HTERT RPE-1 (cell line): ENCODE results near the gene TUBA3D.
"Not testable (repeated sequence)": the region's sequence is repeated elsewhere in the genome, so short reads cannot be mapped to it uniquely, and the experiment has no call there.

ENCODE experiments used
- in situ Hi-C: fragments of 300-500 bp; cut with MboI; formaldehyde crosslinking; loops from 4 replicates; pipeline ENCODE4 v1.14.3; 2020; ENCODE audit warnings: low sequenced_read_pairs

TUBA3D gene

GRCh38 chr2:131475831-131476230, at the start of gene TUBA3D:
TUBA3D (plus strand) TSS chr2:131476119; CDS start chr2:131476200, 81 bp downstream.
- in situ Hi-C loops, result no loop called here

- in situ Hi-C loops, result no loop called here
Observed at GRCh38 chr2:131426727-131427126, 49.2 kb upstream of the TUBA3D start.

GRCh38 chr2:131431336-131431735, 44.6 kb upstream of the TUBA3D start:
- in situ Hi-C loops, result no loop called here

DNA sequence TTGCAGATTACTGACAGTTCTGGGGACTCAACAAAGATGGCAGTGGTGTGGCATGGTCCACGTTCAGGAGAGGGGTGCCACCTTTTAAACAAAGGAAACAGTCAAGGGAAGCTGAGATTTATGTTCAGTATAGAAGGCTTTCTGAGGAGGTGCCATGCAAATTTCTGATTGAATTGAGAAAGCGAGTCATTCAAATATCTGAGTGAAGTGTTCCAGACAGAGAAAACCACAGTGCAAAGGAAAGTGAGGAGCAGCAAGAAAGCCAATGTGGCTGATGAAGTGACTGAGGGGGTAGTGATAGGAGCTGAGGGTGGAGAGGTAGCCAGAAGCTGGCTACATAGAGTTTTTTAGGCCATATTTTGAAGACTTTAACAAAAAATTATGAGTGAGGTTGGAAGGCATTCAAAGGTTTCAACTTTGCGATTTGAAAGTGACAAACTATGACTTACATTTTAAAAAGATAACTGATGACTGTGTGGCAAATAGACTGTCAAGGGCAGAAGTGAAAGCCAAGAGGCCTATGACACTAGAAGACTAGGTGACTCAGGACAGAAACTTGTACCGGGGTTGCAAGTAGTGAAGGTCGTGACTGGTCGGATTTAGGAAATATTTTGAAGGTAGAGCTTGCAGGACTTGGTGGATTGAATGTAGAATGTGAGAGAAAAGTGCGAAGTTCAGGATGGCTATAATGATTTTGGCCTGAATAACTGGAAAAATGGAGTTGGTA, 35.0 kb upstream of the TUBA3D start:
- in situ Hi-C loops, result not testable (repeated sequence)

DNA sequence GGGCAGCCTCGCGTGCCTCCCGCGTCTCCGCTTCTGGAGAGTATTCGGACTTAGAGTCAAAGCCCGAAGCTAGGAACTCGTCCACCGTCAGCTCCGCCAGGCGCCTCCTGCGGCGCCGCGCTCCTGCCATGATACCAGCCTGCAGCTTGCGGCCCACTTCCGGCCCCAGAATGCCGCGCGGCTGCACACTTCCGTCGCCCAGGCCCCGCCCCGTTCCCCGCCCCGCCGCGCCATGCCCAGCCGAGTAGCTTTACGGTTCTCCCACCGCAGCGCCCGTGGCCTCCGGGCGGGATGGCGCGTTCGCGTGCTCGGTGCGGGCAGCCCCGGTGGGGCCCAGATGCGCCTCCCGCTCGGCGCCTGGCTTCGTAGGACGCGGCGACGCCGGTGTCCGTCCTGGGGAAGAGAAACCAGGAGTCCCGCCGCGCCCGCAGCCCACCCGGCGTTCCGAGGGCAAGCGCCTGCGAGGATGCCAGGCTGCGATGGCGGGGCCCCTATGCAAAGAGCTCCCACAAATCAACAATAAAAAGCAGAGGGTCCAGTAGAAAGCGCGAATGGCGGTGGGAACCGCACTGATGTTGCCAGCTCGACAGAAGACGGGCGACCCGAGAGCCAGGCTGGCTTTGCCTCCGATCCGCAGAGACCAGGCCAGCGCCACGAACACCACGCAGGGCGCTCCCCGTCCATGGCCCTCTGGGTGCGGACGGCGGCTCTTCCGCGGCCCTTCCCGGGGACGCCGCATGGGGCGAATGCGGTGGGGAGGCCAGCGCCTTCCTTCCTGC, 31.0 kb upstream of the TUBA3D start:
- in situ Hi-C loops, result not testable (repeated sequence)

GRCh38 chr2:131445515-131445797, 30.5 kb upstream of the TUBA3D start:
- in situ Hi-C loops, result not testable (repeated sequence)

DNA sequence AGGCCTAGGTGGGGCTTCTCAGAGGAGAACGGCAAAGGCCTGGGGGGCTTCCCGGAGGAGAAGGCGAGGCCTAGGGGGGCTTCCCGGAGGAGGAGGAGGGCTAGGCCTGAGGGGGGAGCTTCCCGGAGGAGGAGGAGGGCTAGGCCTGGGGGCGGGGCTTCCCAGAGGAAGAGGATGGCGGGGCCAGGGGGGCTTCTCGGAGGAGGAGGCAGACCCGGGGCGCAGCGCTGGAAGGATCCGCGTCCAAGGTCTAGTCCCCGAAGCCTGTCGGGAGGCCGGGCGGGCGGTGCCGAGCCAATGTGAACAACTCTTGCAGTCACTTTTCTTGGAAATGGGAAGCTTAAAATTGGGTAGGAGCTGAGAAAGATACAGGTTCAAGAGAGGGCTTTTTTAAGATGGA, 30.0 kb upstream of the TUBA3D start:
- in situ Hi-C loops, result no loop called here

- in situ Hi-C loops, result not testable (repeated sequence)
Observed at GRCh38 chr2:131447981-131448380, 27.9 kb upstream of the TUBA3D start.

DNA sequence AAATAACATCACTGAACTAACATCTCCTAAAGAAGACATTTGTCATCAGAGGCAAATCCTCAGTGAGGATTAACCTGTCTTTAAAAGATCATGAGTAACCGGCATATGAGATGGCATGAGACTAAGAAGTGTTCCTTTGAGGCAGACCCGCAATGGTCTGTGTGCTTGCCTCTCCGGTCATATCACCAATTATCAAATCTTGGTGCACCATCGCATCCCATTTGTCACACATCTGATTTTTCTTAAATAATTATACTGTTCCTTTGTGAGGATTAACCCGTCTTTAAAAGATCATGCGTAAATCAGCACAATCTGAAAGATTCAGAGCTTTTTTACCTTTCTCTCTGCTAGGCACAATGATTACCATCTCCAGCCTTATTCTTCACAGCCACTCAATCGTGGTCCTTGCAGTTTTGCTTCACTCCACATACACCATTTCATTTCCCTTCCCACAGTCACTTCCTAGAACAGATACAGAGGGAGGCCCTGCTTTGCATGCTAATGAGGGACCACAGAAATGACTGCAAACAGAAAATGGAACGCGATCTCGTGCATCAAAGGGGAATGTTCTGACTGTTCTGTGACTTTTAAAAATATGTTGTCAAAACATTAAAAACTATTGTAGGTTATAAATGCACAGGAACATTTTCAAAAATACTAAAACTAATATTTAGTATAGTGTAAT, 24.5 kb upstream of the TUBA3D start:
- in situ Hi-C loops, result not testable (repeated sequence)

DNA sequence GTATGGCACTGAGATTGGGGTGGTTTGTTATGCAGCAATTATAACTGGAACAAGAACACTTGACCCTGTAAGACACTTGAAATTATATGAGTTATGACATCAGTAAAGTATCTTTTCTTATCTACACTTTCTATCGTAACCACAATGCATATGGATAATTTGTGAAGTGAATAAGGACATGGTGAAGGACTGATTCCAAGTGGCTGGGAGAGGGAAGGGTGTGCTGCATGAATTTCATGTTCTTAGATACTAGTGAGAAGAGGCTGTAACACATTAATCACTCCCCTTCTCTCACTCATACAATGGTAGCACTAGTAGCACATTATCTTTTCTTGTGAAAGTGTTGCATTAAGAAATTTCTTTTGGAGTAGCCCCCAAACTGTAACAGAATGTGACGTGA, 21.0 kb upstream of the TUBA3D start:
- in situ Hi-C loops, result not testable (repeated sequence)

DNA sequence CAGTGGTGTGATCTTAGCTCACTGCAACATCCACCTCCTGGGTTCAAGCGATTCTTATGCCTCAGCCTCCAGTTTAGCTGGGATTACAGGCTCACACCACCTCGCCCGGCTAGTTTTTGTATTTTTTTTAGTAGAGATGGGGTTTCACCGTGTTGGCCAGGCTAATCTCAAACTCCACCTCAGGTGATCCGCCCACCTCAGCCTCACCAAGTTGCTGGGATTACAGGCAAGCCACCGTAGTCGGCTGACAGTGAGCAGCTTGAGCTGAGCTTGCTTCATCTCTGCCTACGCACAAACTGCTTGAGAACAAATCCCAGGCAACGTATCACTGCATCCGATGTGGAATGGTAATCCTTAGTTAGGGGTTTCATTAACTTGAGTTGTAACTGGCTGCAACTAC, 8.2 kb upstream of the TUBA3D start:
- in situ Hi-C loops, result not testable (repeated sequence)

GRCh38 chr2:131470944-131471343, 5.0 kb upstream of the TUBA3D start:
- in situ Hi-C loops, result not testable (repeated sequence)

- in situ Hi-C loops, result not testable (repeated sequence)
Observed at GRCh38 chr2:131471624-131472023, 4.3 kb upstream of the TUBA3D start.

DNA sequence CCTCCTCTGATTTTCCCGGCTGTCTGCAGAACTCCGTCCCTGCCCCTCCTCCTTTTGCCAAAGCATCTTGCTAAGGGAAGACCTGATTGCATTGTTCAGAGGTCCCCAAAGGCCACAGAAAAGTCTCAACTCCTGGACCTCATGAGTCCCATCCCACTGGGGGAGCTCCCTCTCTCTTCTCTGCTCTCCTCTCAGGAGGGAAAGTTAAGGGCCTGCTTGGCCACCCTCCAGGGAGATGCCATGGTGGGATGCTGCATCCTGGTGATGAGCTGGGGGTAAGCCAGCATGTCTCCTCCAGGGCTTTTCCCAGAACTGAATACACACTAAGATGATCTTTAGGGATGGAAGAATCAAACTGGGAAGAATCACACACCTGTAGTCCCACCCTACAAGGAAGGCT, 2.7 kb upstream of the TUBA3D start:
- in situ Hi-C loops, result not testable (repeated sequence)

DNA sequence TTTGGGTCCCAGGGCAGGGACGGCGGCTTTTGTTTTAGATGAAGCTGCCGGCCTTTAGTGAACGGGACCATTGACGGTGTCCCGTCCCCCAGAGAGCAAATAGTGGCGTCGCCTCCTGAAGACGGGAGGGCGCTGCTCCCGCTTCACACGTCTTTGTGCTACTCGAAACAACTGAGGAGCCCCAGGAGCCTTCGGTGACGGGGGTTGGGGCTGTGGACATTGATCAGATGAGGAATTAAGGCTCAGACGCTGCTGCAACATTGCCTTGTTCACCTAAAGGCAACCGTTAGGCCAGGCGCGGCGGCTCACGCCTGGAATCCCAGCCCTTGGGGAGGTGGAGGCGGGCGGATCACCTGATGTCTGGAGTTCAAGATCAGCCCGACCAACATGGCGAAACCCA, 444 bp downstream of the TUBA3D start:
- in situ Hi-C loops, result not testable (repeated sequence)

DNA sequence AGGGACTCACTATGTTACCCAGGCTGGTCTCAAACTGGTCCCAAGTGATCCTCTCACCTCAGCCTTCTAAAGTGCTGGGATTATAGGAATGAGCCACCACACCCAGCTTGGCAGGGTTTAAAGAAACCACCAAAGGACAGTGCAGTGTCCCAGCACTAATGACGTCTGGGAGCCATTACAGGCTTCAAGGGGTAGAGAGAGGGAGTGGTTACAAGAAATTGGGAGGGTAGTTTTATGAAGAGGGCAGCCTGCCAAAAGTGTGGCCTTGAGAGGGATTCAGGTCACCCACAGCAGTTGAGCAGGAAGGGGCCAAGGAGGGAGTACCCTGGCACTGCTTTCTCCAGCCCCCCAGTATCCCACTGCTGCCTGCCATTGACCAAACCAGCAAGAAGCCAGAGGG, 1.3 kb downstream of the TUBA3D start:
- in situ Hi-C loops, result not testable (repeated sequence)

GRCh38 chr2:131478074-131478849, 2.3 kb downstream of the TUBA3D start:
- in situ Hi-C loops, result not testable (repeated sequence)

DNA sequence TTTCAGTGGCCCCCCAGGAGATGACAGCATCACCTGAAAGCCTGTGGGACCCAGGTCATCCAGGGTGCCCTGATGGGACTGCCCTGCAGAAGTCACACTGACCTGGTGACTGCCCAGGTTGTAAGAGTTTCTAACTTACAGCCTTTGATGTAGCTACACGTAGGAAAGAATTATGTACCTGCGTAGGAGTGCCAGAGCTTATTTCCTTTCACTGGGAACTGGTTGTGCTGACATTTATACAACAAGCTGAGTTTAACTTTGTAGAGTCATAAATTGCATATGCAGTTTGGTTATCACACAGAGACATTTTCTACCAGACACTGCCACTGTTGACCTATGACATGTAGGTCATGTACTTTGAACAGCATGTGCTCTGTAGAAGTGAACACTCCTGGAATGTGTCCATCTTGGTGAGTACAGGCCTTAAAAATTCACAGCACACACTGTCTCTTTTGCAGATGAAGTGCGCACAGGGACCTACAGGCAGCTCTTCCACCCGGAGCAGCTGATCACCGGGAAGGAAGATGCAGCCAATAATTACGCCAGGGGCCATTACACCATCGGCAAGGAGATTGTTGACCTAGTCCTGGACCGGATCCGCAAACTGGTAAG, 3.0 kb downstream of the TUBA3D start:
- in situ Hi-C loops, result not testable (repeated sequence)

GRCh38 chr2:131480351-131480750, 4.4 kb downstream of the TUBA3D start:
- in situ Hi-C loops, result not testable (repeated sequence)

- in situ Hi-C loops, result not testable (repeated sequence)
Observed at GRCh38 chr2:131482506-131483155, 6.7 kb downstream of the TUBA3D start.
